Measurements from ENCODE around the gene RNF145. TPM values are rescaled to one million over a fixed set of nuclear protein-coding genes. Genes with fewer than 3 reads are reported as not detected.
A peak's percentile ranks its signal among the peaks of the same experiment; 100 is the strongest.

Gene RNF145
- polyA plus RNA-seq, 3 donors = 9.1 to 23.6 (median 11.5) TPM

DNA sequence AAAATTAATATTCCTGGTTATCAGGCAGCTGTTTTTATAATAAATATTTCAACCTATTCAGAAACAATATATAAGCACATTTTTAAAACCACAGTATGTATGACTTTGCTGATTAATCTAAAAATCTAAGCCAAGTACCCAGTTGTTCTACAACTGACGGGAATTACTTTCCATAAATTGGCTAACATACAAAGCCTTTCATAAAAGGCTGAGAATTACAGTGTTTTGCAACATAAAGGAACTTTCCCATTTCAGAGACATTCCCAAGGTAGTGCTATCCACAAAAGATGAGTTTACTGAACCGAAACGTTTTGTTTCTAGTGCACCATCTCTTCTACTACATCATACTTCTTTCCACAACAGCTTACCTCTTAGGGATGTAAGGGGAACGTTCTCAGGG, 7.2 kb downstream of the RNF145 start:
- no peaks in the 10 kb centered on the region for H3K9me3 ChIP-seq (replicated peaks in 1 of 2; ENCODE audit: control insufficient read depth in 1 of 2, insufficient read depth in 1 of 2, low read length in 2 of 2)
- no peak overlapping the region for H3K4me3 ChIP-seq (replicated peaks in 1 of 3; ENCODE audit: low read depth in 2 of 3, low read length in 3 of 3)
- Mint-ChIP-seq H3K4me1 (peaks cover 30% of the 10 kb centered on the region), H3K36me3 (peaks cover 18 to 23% of the 10 kb centered on the region in 2 donors), H3K4me3 (no peak overlapping the region), H3K27ac (no peak overlapping the region), H3K9me3 (no peaks in the 10 kb centered on the region), H3K27me3 (ENCODE audit: low read depth in 3 of 3) (no peaks in the 10 kb centered on the region)
- no peak overlapping the region for H3K4me2 ChIP-seq (replicated peaks; ENCODE audit: extremely low read depth, low read length, poor library complexity, severe bottlenecking)
- no peaks in the 10 kb centered on the region for H3K27me3 ChIP-seq (ENCODE audit: control insufficient read depth in 2 of 2, insufficient read depth in 2 of 2, low read length in 2 of 2)
- no peak overlapping the region for H3K9ac ChIP-seq (ENCODE audit: insufficient read depth, low read length, poor library complexity, severe bottlenecking)
- intact Hi-C loops (cut with micrococcal nuclease) = no loop called here
- no peak overlapping the region for H3K27ac ChIP-seq (ENCODE audit: low read depth in 1 of 2, low read length in 2 of 2)
- peaks cover 97% of the 10 kb centered on the region for H4K20me1 ChIP-seq (ENCODE audit: insufficient read depth, low read length)
- H2AFZ ChIP-seq (ENCODE audit: insufficient read depth, low read depth, low read length, poor library complexity, severe bottlenecking) = no peak overlapping the region
- H3K79me2 ChIP-seq (ENCODE audit: insufficient read depth, low read length) = peaks cover 100% of the 10 kb centered on the region
- no peak for DNase-seq
- no CpG with 5 or more reads among the region's 4 CpGs for WGBS (ENCODE audit: insufficient coverage)
- TF ChIP-seq, protein P1, sequence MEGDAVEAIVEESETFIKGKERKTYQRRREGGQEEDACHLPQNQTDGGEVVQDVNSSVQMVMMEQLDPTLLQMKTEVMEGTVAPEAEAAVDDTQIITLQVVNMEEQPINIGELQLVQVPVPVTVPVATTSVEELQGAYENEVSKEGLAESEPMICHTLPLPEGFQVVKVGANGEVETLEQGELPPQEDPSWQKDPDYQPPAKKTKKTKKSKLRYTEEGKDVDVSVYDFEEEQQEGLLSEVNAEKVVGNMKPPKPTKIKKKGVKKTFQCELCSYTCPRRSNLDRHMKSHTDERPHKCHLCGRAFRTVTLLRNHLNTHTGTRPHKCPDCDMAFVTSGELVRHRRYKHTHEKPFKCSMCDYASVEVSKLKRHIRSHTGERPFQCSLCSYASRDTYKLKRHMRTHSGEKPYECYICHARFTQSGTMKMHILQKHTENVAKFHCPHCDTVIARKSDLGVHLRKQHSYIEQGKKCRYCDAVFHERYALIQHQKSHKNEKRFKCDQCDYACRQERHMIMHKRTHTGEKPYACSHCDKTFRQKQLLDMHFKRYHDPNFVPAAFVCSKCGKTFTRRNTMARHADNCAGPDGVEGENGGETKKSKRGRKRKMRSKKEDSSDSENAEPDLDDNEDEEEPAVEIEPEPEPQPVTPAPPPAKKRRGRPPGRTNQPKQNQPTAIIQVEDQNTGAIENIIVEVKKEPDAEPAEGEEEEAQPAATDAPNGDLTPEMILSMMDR (IDR thresholded peaks at IDR 0.05) = no peak
- peaks cover 17 to 35% of the 10 kb centered on the region in 2 donors for H3K36me3 ChIP-seq (replicated peaks in 1 of 2; ENCODE audit: control insufficient read depth in 1 of 2, insufficient read depth in 2 of 2, low read length in 2 of 2)
- peaks cover 22 to 34% of the 10 kb centered on the region in 2 donors for H3K4me1 ChIP-seq (ENCODE audit: control insufficient read depth in 1 of 2, insufficient read depth in 2 of 2, low read length in 2 of 2)

DNA sequence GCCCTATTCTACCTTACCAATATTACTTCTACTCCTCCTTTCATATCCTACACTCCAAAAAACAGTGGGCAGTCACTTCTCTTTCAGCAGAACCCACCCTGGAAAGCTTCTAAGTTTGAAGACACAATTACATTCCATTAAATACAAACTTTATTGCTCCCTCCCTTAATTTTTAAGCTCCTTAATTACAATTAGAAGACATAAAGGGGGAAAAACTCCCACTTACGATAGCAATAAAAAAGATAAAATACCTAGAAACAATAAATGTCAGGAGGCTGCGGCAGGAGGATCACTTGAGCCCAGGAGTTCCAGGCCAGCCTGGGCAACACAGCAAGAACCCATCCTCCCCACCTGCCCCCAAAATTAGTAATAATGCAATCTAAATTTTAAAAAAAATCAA, 9.6 kb downstream of the RNF145 start:
- no peak overlapping the region for H2AFZ ChIP-seq (ENCODE audit: insufficient read depth, low read depth, low read length, poor library complexity, severe bottlenecking)
- no peaks in the 10 kb centered on the region for H3K27me3 ChIP-seq (ENCODE audit: control insufficient read depth in 2 of 2, insufficient read depth in 2 of 2, low read length in 2 of 2)
- H3K4me1 Mint-ChIP-seq = peaks cover 17% of the 10 kb centered on the region
- H3K36me3 Mint-ChIP-seq = peaks cover 38 to 42% of the 10 kb centered on the region in 2 donors
- no peaks in the 10 kb centered on the region for H3K9me3 Mint-ChIP-seq
- H3K27ac ChIP-seq (ENCODE audit: low read depth in 1 of 2, low read length in 2 of 2) = peak overlapping the region in 1 of 2 donors; percentile 17
- whole genome bisulfite sequencing (ENCODE audit: insufficient coverage) = no CpG with 5 or more reads among the region's 2 CpGs
- DNase-seq = no peak
- peak overlapping the region in 5 of 7 donors; percentile 10 to 71 (median 54) for H3K27ac Mint-ChIP-seq
- H3K4me3 ChIP-seq (replicated peaks in 1 of 3; ENCODE audit: low read depth in 2 of 3, low read length in 3 of 3) = no peak overlapping the region
- intact Hi-C loops (cut with micrococcal nuclease) = no loop called here
- TF ChIP-seq, protein P1 (IDR thresholded peaks at IDR 0.05) = no peak
- no peaks in the 10 kb centered on the region for H3K9me3 ChIP-seq (replicated peaks in 1 of 2; ENCODE audit: control insufficient read depth in 1 of 2, insufficient read depth in 1 of 2, low read length in 2 of 2)
- peaks cover 17 to 20% of the 10 kb centered on the region in 2 donors for H3K4me1 ChIP-seq (ENCODE audit: control insufficient read depth in 1 of 2, insufficient read depth in 2 of 2, low read length in 2 of 2)
- H4K20me1 ChIP-seq (ENCODE audit: insufficient read depth, low read length) = peaks cover 96% of the 10 kb centered on the region
- no peaks in the 10 kb centered on the region for H3K27me3 Mint-ChIP-seq (ENCODE audit: low read depth in 3 of 3)
- H3K36me3 ChIP-seq (replicated peaks in 1 of 2; ENCODE audit: control insufficient read depth in 1 of 2, insufficient read depth in 2 of 2, low read length in 2 of 2) = peaks cover 23 to 59% of the 10 kb centered on the region in 2 donors
- no peak overlapping the region for H3K4me3 Mint-ChIP-seq
- no peak overlapping the region for H3K9ac ChIP-seq (ENCODE audit: insufficient read depth, low read length, poor library complexity, severe bottlenecking)
- peaks cover 92% of the 10 kb centered on the region for H3K79me2 ChIP-seq (ENCODE audit: insufficient read depth, low read length)
- no peak overlapping the region for H3K4me2 ChIP-seq (replicated peaks; ENCODE audit: extremely low read depth, low read length, poor library complexity, severe bottlenecking)
